Activated CD4-positive, CD25-positive, alpha-beta regulatory T cell treated with anti-CD3 and anti-CD28 coated beads, Interleukin-2, amount 50 U/mL, for 24 hours (primary cell): ENCODE measurements around the gene HDAC10.
A peak's percentile ranks its signal among the peaks of the same experiment; 100 is the strongest.
"Not testable (repeated sequence)": the region's sequence is repeated elsewhere in the genome, so short reads cannot be mapped to it uniquely, and the experiment has no call there.

Source experiments
- ATAC-seq, 2 donors: fragments of 150-1000 bp; cut with Tn5 transposase; one replicate each; pipeline ENCODE4 v1.10.0; 2021; ENCODE audit warnings: mild to moderate bottlenecking in 1 of 2, moderate library complexity in 1 of 2

The HDAC10 gene

GRCh38 chr22:50285568-50286229, 34.6 kb upstream of the HDAC10 start:
- ATAC-seq: no peak

- no peak for ATAC-seq
These were observed 33.4 kb upstream of the HDAC10 start for GRCh38 chr22:50284479-50284878.

- no peak for ATAC-seq
These were observed 32.8 kb upstream of the HDAC10 start for GRCh38 chr22:50283821-50284220.

GRCh38 chr22:50282361-50283155, 31.5 kb upstream of the HDAC10 start:
- no peak for ATAC-seq

- no peak for ATAC-seq
These were observed 30.9 kb upstream of the HDAC10 start for GRCh38 chr22:50281957-50282356.

GRCh38 chr22:50281384-50281760, 30.3 kb upstream of the HDAC10 start:
- no peak for ATAC-seq

- no peak for ATAC-seq
These were observed 29.8 kb upstream of the HDAC10 start for GRCh38 chr22:50280708-50281383.

GRCh38 chr22:50280022-50280707, 29.1 kb upstream of the HDAC10 start:
- ATAC-seq: no peak

- ATAC-seq: no peak
These were observed 28.0 kb upstream of the HDAC10 start for GRCh38 chr22:50278956-50279619.

GRCh38 chr22:50278461-50278860, 27.4 kb upstream of the HDAC10 start:
- no peak for ATAC-seq

GRCh38 chr22:50277761-50278160, 26.7 kb upstream of the HDAC10 start:
- no peak for ATAC-seq

- ATAC-seq: peak; percentile 42 to 54
These were observed 25.1 kb upstream of the HDAC10 start for GRCh38 chr22:50276143-50276542.

- no peak for ATAC-seq
These were observed 24.4 kb upstream of the HDAC10 start for GRCh38 chr22:50275181-50276055.

GRCh38 chr22:50274771-50275170, 23.7 kb upstream of the HDAC10 start:
- ATAC-seq: no peak

GRCh38 chr22:50274311-50274710, 23.2 kb upstream of the HDAC10 start:
- ATAC-seq: no peak

- ATAC-seq: not testable (repeated sequence)
These were observed 22.7 kb upstream of the HDAC10 start for GRCh38 chr22:50273781-50274180.

- not testable (repeated sequence) for ATAC-seq
These were observed 22.3 kb upstream of the HDAC10 start for GRCh38 chr22:50273352-50273751.

- ATAC-seq: no peak
These were observed 21.2 kb upstream of the HDAC10 start for GRCh38 chr22:50272044-50272802.

GRCh38 chr22:50271519-50271970, 20.5 kb upstream of the HDAC10 start:
- no peak for ATAC-seq

- ATAC-seq: peak; percentile 44 to 59
These were observed 19.8 kb upstream of the HDAC10 start for GRCh38 chr22:50270666-50271394.
